ENCODE measurements around the gene NPW. TPM values are rescaled to one million over a fixed set of nuclear protein-coding genes. Genes with fewer than 3 reads are reported as not detected.

Gene NPW
- total and polyA plus RNA-seq, 2 of the 8 experiments (the other 6 are each of a cell fraction or from before 2014, with no cell fraction given), result 4.0 to 10.3 TPM

GRCh38 chr16:2061023-2061422, 41.4 kb downstream of the NPW start:
- H3K27me3 ChIP-seq (replicated peaks in 1 of 4; ENCODE audit: control insufficient read depth in 3 of 4, extremely low read depth in 1 of 4, insufficient read depth in 3 of 4, low read length in 3 of 4), result no peaks in the 10 kb centered on the region
- H3K23me2 ChIP-seq (ENCODE audit: low read depth, low read length), result no peaks in the 10 kb centered on the region
- H2BK12ac ChIP-seq (ENCODE audit: low read depth, low read length), result no peak overlapping the region
- peaks cover 2 to 10% (median 4%) of the 10 kb centered on the region in 4 experiments; a peak in 6 of 8 replicates for H3K36me3 ChIP-seq (ENCODE audit: control insufficient read depth in 2 of 4, insufficient read depth in 4 of 4, low read length in 3 of 4)
- H4K5ac ChIP-seq (ENCODE audit: insufficient read length, low read depth, low read length), result no peak overlapping the region
- H2BK120ac ChIP-seq (replicated peaks; ENCODE audit: low read depth, low read length), result no peak overlapping the region
- no peak overlapping the region for H3K4ac ChIP-seq (replicated peaks; ENCODE audit: insufficient read length, low read depth, low read length)
- no peak overlapping the region for H3K18ac ChIP-seq (ENCODE audit: extremely low read depth, low read length)
- no peak overlapping the region for H4K91ac ChIP-seq (replicated peaks; ENCODE audit: insufficient read length, low read length)
- no peak overlapping the region for H2BK20ac ChIP-seq (ENCODE audit: low read length)
- no peak for FAIRE-seq
- H3K23ac ChIP-seq (ENCODE audit: insufficient read length), result no peak overlapping the region
- no peak overlapping the region for H2AK5ac ChIP-seq (ENCODE audit: low read depth, low read length)
- H2BK15ac ChIP-seq (ENCODE audit: low read length), result no peak overlapping the region
- no peak overlapping the region for H2AFZ ChIP-seq (ENCODE audit: low read length)
- H3K4me3 ChIP-seq (ENCODE audit: extremely low read depth in 1 of 4, insufficient read depth in 2 of 4, low read depth in 3 of 4, low read length in 4 of 4), result no peak overlapping the region
- no peak overlapping the region for H3K56ac ChIP-seq (replicated peaks; ENCODE audit: insufficient read length, low read depth, low read length)
- TF ChIP-seq SIX5 (IDR thresholded peaks at IDR 0.05; ENCODE audit: low read depth, low read length) (no peak), YY1 (IDR thresholded peaks at IDR 0.05; ENCODE audit: low read depth, low read length) (no peak), SP2 (IDR thresholded peaks at IDR 0.05; ENCODE audit: low read length) (no peak), ASH2L (IDR thresholded peaks at IDR 0.05; ENCODE audit: low read length) (no peak), BCL11A (IDR thresholded peaks at IDR 0.05; ENCODE audit: low read depth in 2 of 2, low read length in 2 of 2) (no peak), SIRT6 (IDR thresholded peaks at IDR 0.05; ENCODE audit: low read length) (no peak), CBX8 (IDR thresholded peaks at IDR 0.05; ENCODE audit: borderline replicate concordance, low read depth, low read length) (no peak), GABPA (IDR thresholded peaks at IDR 0.05; ENCODE audit: borderline replicate concordance, insufficient read depth, low read length) (no peak), EGR1 (IDR thresholded peaks at IDR 0.05; ENCODE audit: borderline replicate concordance, low read depth, low read length) (no peak)
- no peaks in the 10 kb centered on the region for H3K4me1 ChIP-seq (replicated peaks in 1 of 4; ENCODE audit: control insufficient read depth in 3 of 4, insufficient read depth in 4 of 4, low read length in 3 of 4)
- ChIA-PET CTCF (ENCODE audit: partially characterized antibody) (interaction anchor here (1.0 to 2.2 kb wide), 4 partner anchors 12 to 56 kb away, joined by 3 to 6 read pairs (median 4); no protein-coding TSS in a partner anchor), POLR2A (ENCODE audit: partially characterized antibody) (interaction anchor here (0.9 to 3.6 kb wide), 6 partner anchors 9 to 150 kb away, joined by 3 to 11 read pairs (median 5); partner anchors contain the start of genes BRICD5, NTHL1, TRAF7 and TSC2)
- H4K8ac ChIP-seq (ENCODE audit: extremely low read depth, insufficient read depth, low read length), result no peak overlapping the region
- no peak overlapping the region for H3K27ac ChIP-seq (ENCODE audit: low read depth, low read length)
- no peaks in the 10 kb centered on the region for H3K79me1 ChIP-seq (ENCODE audit: low read depth, low read length)
- 96% methylated on average over 18 of the region's 18 CpGs; no CpG with 5 or more reads in 1 of the 2 experiments for WGBS, 2 experiments (ENCODE audit: extremely low coverage in 1 of 2, insufficient coverage in 1 of 2, insufficient read length in 1 of 2, insufficient replicate concordance in 2 of 2, low coverage in 1 of 2, low lambda C conversion rate in 2 of 2, missing lambda C conversion rate in 1 of 2)
- H2BK5ac ChIP-seq (ENCODE audit: low read depth, low read length), result no peak overlapping the region; the same call in 1 of the 2 replicates
- no peak overlapping the region for H3K14ac ChIP-seq (ENCODE audit: insufficient read length)
- no peaks in the 10 kb centered on the region for H3K9me3 ChIP-seq (ENCODE audit: insufficient read depth in 2 of 2, low read depth in 1 of 2, low read length in 1 of 2)
- H3K9ac ChIP-seq (replicated peaks in 1 of 4; ENCODE audit: extremely low read depth in 1 of 4, low read depth in 3 of 4, low read length in 3 of 4), result no peak overlapping the region; a peak in 1 of 7 replicates
- no peak for DNase-seq (ENCODE audit: low read depth in 1 of 2, low spot score in 2 of 2)
- no peak overlapping the region for H3K4me2 ChIP-seq (ENCODE audit: insufficient read depth in 1 of 2, low read depth in 2 of 2, low read length in 2 of 2)
- H4K20me1 ChIP-seq (replicated peaks in 1 of 2; ENCODE audit: control insufficient read depth in 1 of 2, insufficient read depth in 2 of 2, low read length in 2 of 2), result peaks cover 0 to 13% of the 10 kb centered on the region in 2 experiments
- no peaks in the 10 kb centered on the region for H3K79me2 ChIP-seq (ENCODE audit: control insufficient read depth in 1 of 2, insufficient read depth in 2 of 2, low read length in 2 of 2)
